ENCODE data around the gene THSD4.

THSD4 gene

DNA sequence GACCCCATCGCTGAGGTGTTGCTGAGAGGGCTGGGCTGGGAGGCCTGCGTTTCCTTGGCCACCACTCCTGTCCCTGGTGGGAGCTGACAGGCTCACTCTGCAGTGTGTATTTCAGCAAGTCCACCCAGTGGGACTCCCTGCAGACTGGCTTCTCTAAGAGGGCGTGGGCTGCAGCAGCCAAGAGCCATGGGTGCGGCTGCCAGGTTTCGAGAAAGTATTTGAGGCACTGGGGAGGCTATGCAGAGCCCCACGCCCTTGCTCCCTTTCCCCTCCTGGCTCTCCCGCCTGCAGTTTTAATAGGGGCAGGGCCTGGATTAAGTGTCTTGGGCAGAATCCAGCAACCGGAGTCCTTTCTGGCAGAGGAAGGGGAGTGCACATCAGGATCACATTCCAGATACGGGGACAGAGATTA, 242.1 kb downstream of the THSD4 start:
- no peak overlapping the region for H3K4me3 ChIP-seq (ENCODE audit: low read depth, low read length)
- DNase-seq (ENCODE audit: low read depth, low spot score) = no peak
- in situ Hi-C loops (cut with HindIII; ENCODE audit: low sequenced_read_pairs) = no loop called here
- TF ChIP-seq, protein P1, sequence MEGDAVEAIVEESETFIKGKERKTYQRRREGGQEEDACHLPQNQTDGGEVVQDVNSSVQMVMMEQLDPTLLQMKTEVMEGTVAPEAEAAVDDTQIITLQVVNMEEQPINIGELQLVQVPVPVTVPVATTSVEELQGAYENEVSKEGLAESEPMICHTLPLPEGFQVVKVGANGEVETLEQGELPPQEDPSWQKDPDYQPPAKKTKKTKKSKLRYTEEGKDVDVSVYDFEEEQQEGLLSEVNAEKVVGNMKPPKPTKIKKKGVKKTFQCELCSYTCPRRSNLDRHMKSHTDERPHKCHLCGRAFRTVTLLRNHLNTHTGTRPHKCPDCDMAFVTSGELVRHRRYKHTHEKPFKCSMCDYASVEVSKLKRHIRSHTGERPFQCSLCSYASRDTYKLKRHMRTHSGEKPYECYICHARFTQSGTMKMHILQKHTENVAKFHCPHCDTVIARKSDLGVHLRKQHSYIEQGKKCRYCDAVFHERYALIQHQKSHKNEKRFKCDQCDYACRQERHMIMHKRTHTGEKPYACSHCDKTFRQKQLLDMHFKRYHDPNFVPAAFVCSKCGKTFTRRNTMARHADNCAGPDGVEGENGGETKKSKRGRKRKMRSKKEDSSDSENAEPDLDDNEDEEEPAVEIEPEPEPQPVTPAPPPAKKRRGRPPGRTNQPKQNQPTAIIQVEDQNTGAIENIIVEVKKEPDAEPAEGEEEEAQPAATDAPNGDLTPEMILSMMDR (IDR thresholded peaks at IDR 0.05; ENCODE audit: low read depth, low read length) = no peak

DNA sequence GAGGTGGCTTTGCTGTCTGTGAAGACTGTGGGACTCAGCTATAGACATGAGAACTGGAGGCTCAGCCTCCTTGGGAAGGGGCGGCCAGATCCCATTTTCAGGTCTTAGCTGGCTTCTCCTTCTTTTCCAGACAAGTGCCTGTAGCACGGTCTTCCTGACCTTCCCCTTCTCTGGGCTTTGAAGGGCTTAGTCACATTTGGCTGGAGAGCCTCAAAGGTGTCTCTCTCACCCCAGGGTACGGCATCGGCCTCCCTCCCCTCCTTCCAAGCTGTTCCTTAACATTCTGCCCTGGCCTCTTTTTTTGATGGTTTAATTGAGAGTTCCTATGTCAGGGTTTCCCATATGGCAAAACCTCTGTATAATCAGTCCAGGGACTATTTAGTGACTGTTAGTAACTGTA, 242.7 kb downstream of the THSD4 start:
- TF ChIP-seq, protein P1 (IDR thresholded peaks at IDR 0.05; ENCODE audit: low read depth, low read length) = no peak
- H3K4me3 ChIP-seq (ENCODE audit: low read depth, low read length) = no peak overlapping the region
- in situ Hi-C loops (cut with HindIII; ENCODE audit: low sequenced_read_pairs) = no loop called here
- DNase-seq (ENCODE audit: low read depth, low spot score) = no peak

DNA sequence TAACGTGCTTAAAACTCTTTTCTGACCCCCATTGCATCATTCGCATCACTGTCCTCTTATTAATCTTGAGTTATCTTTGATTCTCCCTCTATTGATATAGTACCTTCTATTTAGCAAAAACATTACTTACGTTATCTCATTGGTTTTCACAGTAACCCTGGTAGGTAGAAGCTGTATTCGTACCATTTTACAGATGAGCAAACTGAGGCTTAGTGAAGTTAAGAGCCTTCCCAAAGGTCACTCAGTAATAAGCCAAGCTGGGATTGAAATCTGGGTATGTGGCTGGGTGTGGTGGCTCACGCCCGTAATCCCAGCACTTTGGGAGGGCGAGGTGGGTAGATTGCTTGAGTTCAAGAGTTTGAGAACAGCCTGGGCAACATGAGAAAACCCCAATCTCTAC, 244.0 kb downstream of the THSD4 start:
- in situ Hi-C loops (cut with HindIII; ENCODE audit: low sequenced_read_pairs) = no loop called here

DNA sequence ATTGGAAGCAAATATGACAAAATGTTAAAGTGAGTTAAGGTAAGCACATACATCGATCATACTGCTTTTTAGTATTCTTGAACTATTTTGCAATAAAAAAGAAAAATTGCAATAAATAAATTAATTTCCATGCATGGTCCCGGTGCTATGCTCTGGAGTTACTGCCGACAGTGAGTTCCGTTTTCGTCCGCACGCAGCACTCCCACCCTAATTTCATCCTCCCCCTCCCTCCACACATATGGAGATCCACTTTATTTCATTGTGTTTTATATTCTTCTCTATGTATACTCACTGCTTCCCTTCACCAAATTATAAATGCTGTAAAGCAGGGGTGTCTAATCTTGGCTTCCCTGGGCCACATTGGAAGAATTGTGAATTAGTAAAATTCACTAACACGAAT, 247.3 kb downstream of the THSD4 start:
- DNase-seq (ENCODE audit: low read depth, low spot score) = no peak
- H3K4me3 ChIP-seq (ENCODE audit: low read depth, low read length) = no peak overlapping the region
- in situ Hi-C loops (cut with HindIII; ENCODE audit: low sequenced_read_pairs) = no loop called here
- TF ChIP-seq, protein P1 (IDR thresholded peaks at IDR 0.05; ENCODE audit: low read depth, low read length) = no peak

More for the DNA sequence above, 244.0 kb downstream of the THSD4 start:
- H3K4me3 ChIP-seq (ENCODE audit: low read depth, low read length) = no peak overlapping the region
- TF ChIP-seq, protein P1 (IDR thresholded peaks at IDR 0.05; ENCODE audit: low read depth, low read length) = no peak
- DNase-seq (ENCODE audit: low read depth, low spot score) = no peak

DNA sequence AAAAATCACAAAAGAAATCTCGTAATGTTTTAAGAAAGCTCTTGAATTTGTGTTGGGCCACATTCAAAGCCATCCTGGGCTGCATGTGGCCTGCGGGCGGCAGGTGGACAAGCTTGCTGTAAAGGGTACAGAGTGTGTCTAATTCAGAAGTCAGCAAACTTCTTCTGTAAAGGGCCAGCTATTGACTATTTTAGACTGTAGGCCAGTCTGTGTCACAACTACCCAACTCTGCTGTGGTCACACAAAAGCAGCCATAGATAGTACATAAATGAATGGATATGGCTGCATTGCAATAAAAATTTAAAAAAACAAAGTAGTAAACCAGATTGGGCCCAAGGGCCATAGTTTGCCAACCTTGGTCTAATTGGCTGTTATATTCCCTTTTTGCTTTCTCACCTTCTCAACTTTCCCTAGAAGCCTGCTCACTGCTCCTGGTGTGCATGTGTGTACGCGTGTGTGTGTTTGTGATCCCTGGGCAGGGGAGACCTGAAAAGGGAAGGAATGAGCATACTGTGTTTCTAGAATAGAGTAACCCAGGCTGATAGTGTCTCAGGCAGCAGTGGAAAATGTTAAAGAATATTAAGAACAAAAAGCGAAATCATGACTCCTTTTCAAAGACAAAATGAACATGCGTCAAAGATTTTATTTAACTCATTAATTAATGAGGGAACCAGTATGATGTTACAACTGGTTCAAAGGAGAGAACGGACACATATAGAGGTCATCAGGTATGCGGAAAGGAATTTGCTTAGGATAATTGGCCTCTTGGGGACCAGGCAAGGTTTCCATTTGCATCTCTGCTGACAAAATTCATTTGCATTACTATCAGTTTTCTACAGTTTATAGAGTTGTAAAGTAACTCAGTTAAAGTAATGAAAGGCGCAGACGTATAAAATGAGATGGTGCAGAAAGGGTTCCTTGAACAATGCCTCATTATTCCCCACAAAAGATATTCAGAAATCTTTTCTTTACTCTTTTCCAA, 248.0 kb downstream of the THSD4 start:
- no peak for DNase-seq (ENCODE audit: low read depth, low spot score)
- H3K4me3 ChIP-seq (ENCODE audit: low read depth, low read length) = no peak overlapping the region
- TF ChIP-seq, protein P1 (IDR thresholded peaks at IDR 0.05; ENCODE audit: low read depth, low read length) = no peak
- in situ Hi-C loops (cut with HindIII; ENCODE audit: low sequenced_read_pairs) = no loop called here

DNA sequence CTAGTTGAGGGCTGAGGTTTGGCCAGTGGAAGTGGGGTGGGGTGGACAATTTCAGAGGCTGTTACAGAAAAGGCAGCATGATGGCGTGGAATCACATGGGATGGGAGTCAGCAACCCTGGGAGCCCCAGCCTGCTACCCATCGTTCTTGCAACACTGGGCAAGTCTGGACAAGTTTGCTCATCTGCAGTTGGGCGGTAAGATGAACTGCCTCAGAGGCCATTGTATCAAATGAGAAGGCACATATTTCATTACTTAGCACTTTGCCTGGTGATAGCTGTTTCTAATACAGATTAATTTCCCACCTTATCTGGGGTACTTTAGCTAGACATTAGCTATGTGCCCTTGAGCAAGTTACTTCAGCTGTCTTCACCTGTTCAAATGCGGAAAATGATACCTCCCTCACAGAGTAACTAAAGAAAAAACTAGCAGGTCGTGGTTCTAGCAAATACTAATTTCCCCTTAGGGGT, 248.9 kb downstream of the THSD4 start:
- no peak for DNase-seq (ENCODE audit: low read depth, low spot score)
- in situ Hi-C loops (cut with HindIII; ENCODE audit: low sequenced_read_pairs) = no loop called here
- no peak overlapping the region for H3K4me3 ChIP-seq (ENCODE audit: low read depth, low read length)
- TF ChIP-seq, protein P1 (IDR thresholded peaks at IDR 0.05; ENCODE audit: low read depth, low read length) = no peak
